HepG2 (cell line): Measurements from ENCODE around the gene ADSS2. TPM values are rescaled to one million over a fixed set of nuclear protein-coding genes. Genes with fewer than 3 reads are reported as not detected.

Experiments used
- ATAC-seq: fragments of 200-7000 bp; cut with Tn5 transposase; 3 replicates; pipeline ENCODE4 v1.9.1; 2020; ENCODE audit warnings: mild to moderate bottlenecking, moderate library complexity
- BruUV-seq: library from RNA; stranded (reverse); fragments of 400-500 nt; replicated peaks from 2 replicates; lab custom pipeline; 2021; lab: Mats Ljungman, UMichigan
- CTCF ChIA-PET: fragments of 300-600 bp; formaldehyde crosslinking; extraction: SDS; loops from one replicate; lab custom pipeline; 2021; ENCODE audit warnings: low total read pairs, inconsistent platforms, low intra/inter-chr PET ratio; lab: Yijun Ruan, JAX
- POLR2A ChIA-PET: fragments of 350-600 bp; sonication (Branson Sonifier 250); formaldehyde crosslinking; loops from one replicate; lab custom pipeline; 2020; ENCODE audit warnings: antibody characterized with exemption, inconsistent platforms; lab: Yijun Ruan, JAX
- DNase-seq: peaks from one replicate; pipeline ENCODE4 v3.0.0-alpha.2; 2015; ENCODE audit warnings: low spot score
- FAIRE-seq: peaks from 3 replicates; lab custom pipeline; 2011; peaks lifted over from hg19 to GRCh38; lab: Jason Lieb, UNC
- H2AFZ ChIP-seq: one replicate; pipeline ENCODE4 v1.6.1; 2011; ENCODE audit warnings: low read length, inconsistent platforms
- H3K27ac ChIP-seq: fragments of 300-600 bp; 3 replicates; pipeline ENCODE4 v1.8.0; 2011; ENCODE audit warnings: mixed run types, mild to moderate bottlenecking, mixed read lengths, low read length, inconsistent platforms; ENCODE audit not compliant: insufficient read depth; ENCODE audit errors: extremely low read length
- H3K27me3 ChIP-seq, 2 experiments: fragments of 200-600 bp in 1 of 2; 2 replicates in 1 of 2; 3 replicates in 1 of 2; pipeline versions ENCODE4 v1.6.0 to v1.8.0; 2011; ENCODE audit warnings: low read length in 2 of 2, mild to moderate bottlenecking in 2 of 2, moderate library complexity in 2 of 2, inconsistent platforms in 1 of 2; ENCODE audit not compliant: insufficient read depth in 2 of 2, control insufficient read depth in 1 of 2
- H3K36me3 ChIP-seq, 2 experiments: fragments of 200-600 bp in 1 of 2; replicated peaks in 1 of 2; 2 replicates in 1 of 2; 3 replicates in 1 of 2; pipeline versions ENCODE4 v1.5.1 to v1.8.0; 2011; ENCODE audit warnings: low read length in 2 of 2, inconsistent platforms in 1 of 2; ENCODE audit not compliant: insufficient read depth in 2 of 2, control insufficient read depth in 1 of 2
- H3K4me1 ChIP-seq: 2 replicates; pipeline ENCODE4 v1.5.1; 2012; ENCODE audit warnings: low read length, inconsistent platforms; ENCODE audit not compliant: insufficient read depth
- H3K4me2 ChIP-seq: 2 replicates; pipeline ENCODE4 v1.6.0; 2011; ENCODE audit warnings: low read depth, low read length, inconsistent platforms
- H3K4me3 ChIP-seq, 3 experiments: fragments of 200-600 bp in 1 of 3; sonication (generic), shearing (Covaris generic) in 1 of 3; replicated peaks in 1 of 3; 2 replicates each; pipeline ENCODE4 v1.5.1; 2011 to 2016; ENCODE audit warnings: low read length in 3 of 3, inconsistent platforms in 2 of 3, low read depth in 2 of 3, mild to moderate bottlenecking in 2 of 3, control low read depth in 1 of 3, mixed read lengths in 1 of 3; ENCODE audit not compliant: insufficient read depth in 1 of 3
- H3K79me2 ChIP-seq: one replicate; pipeline ENCODE4 v1.6.1; 2011; ENCODE audit warnings: low read length, inconsistent platforms; ENCODE audit not compliant: insufficient read depth
- H3K9ac ChIP-seq: 2 replicates; pipeline ENCODE4 v1.6.0; 2011; ENCODE audit warnings: mild to moderate bottlenecking, low read depth, low read length, inconsistent platforms; ENCODE audit not compliant: insufficient read depth
- H3K9me3 ChIP-seq: 2 replicates; pipeline ENCODE4 v1.5.1; 2012; ENCODE audit warnings: mild to moderate bottlenecking, low read length
- H4K20me1 ChIP-seq: 2 replicates; pipeline ENCODE4 v1.6.0; 2011; ENCODE audit warnings: inconsistent platforms, mild to moderate bottlenecking, low read length, moderate library complexity; ENCODE audit not compliant: insufficient read depth
- JUND ChIP-seq: sonication (generic); formaldehyde crosslinking; IDR thresholded peaks from 2 replicates; pipeline ENCODE4 v1.8.0; 2022; ENCODE audit warnings: mild to moderate bottlenecking, missing genetic modification reagents
- KLF12 ChIP-seq: sonication (generic); formaldehyde crosslinking; IDR thresholded peaks from 2 replicates; pipeline ENCODE4 v1.4.0; 2020; ENCODE audit warnings: missing genetic modification reagents, borderline replicate concordance
- KMT2A ChIP-seq: sonication (generic); formaldehyde crosslinking; IDR thresholded peaks from 2 replicates; pipeline ENCODE4 v1.4.0; 2020; ENCODE audit warnings: missing genetic modification reagents
- MEIS1 ChIP-seq: sonication (generic); formaldehyde crosslinking; IDR thresholded peaks from 2 replicates; pipeline ENCODE4 v1.9.0; 2021; ENCODE audit warnings: mild to moderate bottlenecking, missing genetic modification reagents, moderate library complexity, borderline replicate concordance
- MTA3 ChIP-seq: sonication (generic); formaldehyde crosslinking; IDR thresholded peaks from 2 replicates; pipeline ENCODE4 v1.4.0; 2020; ENCODE audit warnings: missing genetic modification reagents
- TAF15 ChIP-seq: fragments of 200-400 bp; formaldehyde crosslinking; IDR thresholded peaks from one replicate; pipeline ENCODE4 v1.6.1; 2018; ENCODE audit warnings: mild to moderate bottlenecking, low read depth, low read length; ENCODE audit not compliant: poor library complexity, severe bottlenecking
- ZKSCAN5 ChIP-seq: sonication (generic); formaldehyde crosslinking; IDR thresholded peaks from 2 replicates; pipeline ENCODE4 v1.5.1; 2020; ENCODE audit warnings: mild to moderate bottlenecking, missing genetic modification reagents
- ZNF224 ChIP-seq: sonication (generic); formaldehyde crosslinking; IDR thresholded peaks from 2 replicates; pipeline ENCODE4 v1.5.0; 2020; ENCODE audit warnings: mild to moderate bottlenecking, missing genetic modification reagents
- ZNF44 ChIP-seq: sonication (generic); formaldehyde crosslinking; IDR thresholded peaks from 2 replicates; pipeline ENCODE4 v1.5.1; 2020; ENCODE audit warnings: mild to moderate bottlenecking, missing genetic modification reagents
- ZNF496 ChIP-seq: sonication (generic); formaldehyde crosslinking; IDR thresholded peaks from 2 replicates; pipeline ENCODE4 v1.8.1; 2023; ENCODE audit warnings: mild to moderate bottlenecking, moderate library complexity, missing genetic modification reagents; ENCODE audit not compliant: insufficient replicate concordance
- ZNF839 ChIP-seq: sonication (generic); formaldehyde crosslinking; IDR thresholded peaks from 2 replicates; pipeline ENCODE4 v1.4.0; 2020; ENCODE audit warnings: missing genetic modification reagents, mild to moderate bottlenecking, borderline replicate concordance
- WGBS: methylation state at CpG from one replicate; pipeline ENCODE4 v1.1.6; 2017; ENCODE audit warnings: low lambda C conversion rate; 5-methylcytosine and 5-hydroxymethylcytosine counted together
- in situ Hi-C: cut with HindIII; loops from 2 replicates; pipeline ENCODE4 v1.10.0; 2017; ENCODE audit warnings: low pct_unique_long_range_greater_than_20kb; ENCODE audit not compliant: extremely low pct_ligation_motif_present
- intact Hi-C: fragments of 100-400 bp; cut with micrococcal nuclease; formaldehyde crosslinking; loops from one replicate; pipeline ENCODE4 v1.10.0; 2022; ENCODE audit not compliant: unreplicated experiment
- polyA plus RNA-seq, 8 experiments: library from polyadenylated mRNA; depleted of rRNA in 3 of 8; stranded (reverse) in 7 of 8; unstranded in 1 of 8; fragments of >200 nt; fragmentation: Illumina TruSeq in 4 of 8; extraction: Trizol in 4 of 8; gene quantifications; 2 replicates each; pipeline versions ENCODE4 v1.2.1 to v1.2.3, GENCODE V29; 2011 to 2016; ENCODE audit warnings: low read depth in 4 of 8, missing spikeins in 1 of 8, mixed read lengths in 1 of 8; ENCODE audit not compliant: insufficient read depth in 1 of 8
- total RNA-seq, 5 experiments: library from RNA; depleted of rRNA; stranded (reverse); fragments of >200 nt; fragmentation: Illumina TruSeq; extraction: Trizol; gene quantifications; 2 replicates each; pipeline ENCODE4 v1.2.3, GENCODE V29; 2016; ENCODE audit warnings: low read depth in 1 of 5
- TF ChIP-seq, protein P1 (sequence below): sonication (generic); formaldehyde crosslinking; IDR thresholded peaks from 2 replicates; pipeline ENCODE4 v1.5.1; 2020; ENCODE audit warnings: missing genetic modification reagents, mild to moderate bottlenecking, borderline replicate concordance
- TF ChIP-seq, protein P2 (sequence below), 2 experiments: sonication (generic) in 1 of 2; formaldehyde crosslinking in 1 of 2; IDR thresholded peaks; 2 replicates each; pipeline versions ENCODE4 v1.5.1 to v1.6.1; 2011 to 2020; ENCODE audit warnings: borderline replicate concordance in 1 of 2, low read depth in 1 of 2, low read length in 1 of 2, mild to moderate bottlenecking in 1 of 2, missing genetic modification reagents in 1 of 2, moderate library complexity in 1 of 2
- TF ChIP-seq, protein P3 (sequence below): sonication (generic); formaldehyde crosslinking; IDR thresholded peaks from 2 replicates; pipeline ENCODE4 v1.4.0; 2020; ENCODE audit warnings: missing genetic modification reagents, mild to moderate bottlenecking, borderline replicate concordance
- TF ChIP-seq, protein P4 (sequence below): IDR thresholded peaks from 2 replicates; pipeline ENCODE4 v1.6.1; 2012; ENCODE audit warnings: low read depth, low read length, improper control_type of control experiment

ADSS2 gene
- total and polyA plus RNA-seq, 2 of the 13 experiments (the other 11 are each of a cell fraction or from before 2014, with no cell fraction given): 15.1 to 43.4 TPM

DNA sequence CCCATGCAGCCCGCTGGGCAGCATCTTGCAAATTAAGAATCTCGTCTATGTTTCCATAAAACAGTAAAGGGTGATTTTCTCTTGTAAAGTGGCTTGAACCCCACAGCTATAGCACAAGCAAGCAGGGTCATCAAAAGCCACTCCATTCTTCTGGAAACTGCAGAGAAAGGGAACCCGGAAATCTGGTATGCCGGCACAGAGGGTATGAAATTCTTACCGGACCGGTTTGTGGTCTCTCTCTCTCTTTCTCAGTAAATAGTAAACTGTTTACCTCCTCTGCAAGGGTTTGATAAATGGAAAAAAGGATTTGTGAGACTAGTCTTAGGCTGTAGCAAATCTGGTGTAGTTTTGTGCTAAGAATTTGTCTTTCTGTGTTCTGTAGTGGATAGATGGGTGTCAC, 2.7 kb upstream of the ADSS2 start:
- H3K79me2 ChIP-seq: peaks cover 16% of the 10 kb centered on the region
- intact Hi-C loops: loop anchor here (10.0 kb wide), 3 partner anchors 130 to 400 kb away; partner anchors contain the start of genes COX20 and ZBTB18
- no peak overlapping the region for H2AFZ ChIP-seq
- BruUV-seq: no TSS peak
- ATAC-seq: no peak
- no peak overlapping the region for H3K4me2 ChIP-seq
- no peak overlapping the region for H3K4me3 ChIP-seq
- peaks cover 23% of the 10 kb centered on the region for H3K4me1 ChIP-seq
- POLR2A ChIA-PET: no interaction called here
- H3K9me3 ChIP-seq: no peaks in the 10 kb centered on the region; the same call in 1 of the 2 replicates
- H4K20me1 ChIP-seq: no peaks in the 10 kb centered on the region
- no peak overlapping the region for H3K9ac ChIP-seq
- in situ Hi-C loops: loop anchor here (10.0 kb wide), 1 partner anchor 200 kb away; the partner anchor contains the start of gene DESI2
- no peak for DNase-seq
- WGBS: 95% methylated on average over 6 of the region's 6 CpGs
- H3K27ac ChIP-seq: no peak overlapping the region
- H3K36me3 ChIP-seq: no peaks in the 10 kb centered on the region; a peak in 1 of 5 replicates
- CTCF ChIA-PET: no interaction called here
- FAIRE-seq: no peak
- H3K27me3 ChIP-seq: no peaks in the 10 kb centered on the region; a peak in 1 of 5 replicates
- no peak for TF ChIP-seq ZKSCAN5
- no peak for TF ChIP-seq TAF15
- TF ChIP-seq, protein P1, sequence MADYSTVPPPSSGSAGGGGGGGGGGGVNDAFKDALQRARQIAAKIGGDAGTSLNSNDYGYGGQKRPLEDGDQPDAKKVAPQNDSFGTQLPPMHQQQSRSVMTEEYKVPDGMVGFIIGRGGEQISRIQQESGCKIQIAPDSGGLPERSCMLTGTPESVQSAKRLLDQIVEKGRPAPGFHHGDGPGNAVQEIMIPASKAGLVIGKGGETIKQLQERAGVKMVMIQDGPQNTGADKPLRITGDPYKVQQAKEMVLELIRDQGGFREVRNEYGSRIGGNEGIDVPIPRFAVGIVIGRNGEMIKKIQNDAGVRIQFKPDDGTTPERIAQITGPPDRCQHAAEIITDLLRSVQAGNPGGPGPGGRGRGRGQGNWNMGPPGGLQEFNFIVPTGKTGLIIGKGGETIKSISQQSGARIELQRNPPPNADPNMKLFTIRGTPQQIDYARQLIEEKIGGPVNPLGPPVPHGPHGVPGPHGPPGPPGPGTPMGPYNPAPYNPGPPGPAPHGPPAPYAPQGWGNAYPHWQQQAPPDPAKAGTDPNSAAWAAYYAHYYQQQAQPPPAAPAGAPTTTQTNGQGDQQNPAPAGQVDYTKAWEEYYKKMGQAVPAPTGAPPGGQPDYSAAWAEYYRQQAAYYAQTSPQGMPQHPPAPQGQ (CRISPR knock-in tag): no peak
- no peak for TF ChIP-seq ZNF224 (CRISPR knock-in tag)
- TF ChIP-seq ZNF44 (CRISPR knock-in tag): no peak
- TF ChIP-seq MTA3 (CRISPR knock-in tag): no peak
- no peak for TF ChIP-seq JUND (CRISPR knock-in tag)
- no peak for TF ChIP-seq KLF12 (CRISPR knock-in tag)
- no peak for TF ChIP-seq ZNF496 (CRISPR knock-in tag)
- TF ChIP-seq, protein P2, sequence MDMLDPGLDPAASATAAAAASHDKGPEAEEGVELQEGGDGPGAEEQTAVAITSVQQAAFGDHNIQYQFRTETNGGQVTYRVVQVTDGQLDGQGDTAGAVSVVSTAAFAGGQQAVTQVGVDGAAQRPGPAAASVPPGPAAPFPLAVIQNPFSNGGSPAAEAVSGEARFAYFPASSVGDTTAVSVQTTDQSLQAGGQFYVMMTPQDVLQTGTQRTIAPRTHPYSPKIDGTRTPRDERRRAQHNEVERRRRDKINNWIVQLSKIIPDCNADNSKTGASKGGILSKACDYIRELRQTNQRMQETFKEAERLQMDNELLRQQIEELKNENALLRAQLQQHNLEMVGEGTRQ (IDR thresholded peaks at IDR 0.05; ENCODE audit: low read depth, low read length): no peak
- TF ChIP-seq, protein P2 (CRISPR knock-in tag; IDR thresholded peaks at IDR 0.05; ENCODE audit: borderline replicate concordance): no peak
- TF ChIP-seq, protein P3, sequence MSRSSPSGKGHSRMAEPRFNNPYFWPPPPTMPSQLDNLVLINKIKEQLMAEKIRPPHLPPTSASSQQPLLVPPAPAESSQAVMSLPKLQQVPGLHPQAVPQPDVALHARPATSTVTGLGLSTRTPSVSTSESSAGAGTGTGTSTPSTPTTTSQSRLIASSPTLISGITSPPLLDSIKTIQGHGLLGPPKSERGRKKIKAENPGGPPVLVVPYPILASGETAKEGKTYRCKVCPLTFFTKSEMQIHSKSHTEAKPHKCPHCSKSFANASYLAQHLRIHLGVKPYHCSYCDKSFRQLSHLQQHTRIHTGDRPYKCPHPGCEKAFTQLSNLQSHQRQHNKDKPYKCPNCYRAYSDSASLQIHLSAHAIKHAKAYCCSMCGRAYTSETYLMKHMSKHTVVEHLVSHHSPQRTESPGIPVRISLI: no peak
- TF ChIP-seq KMT2A (CRISPR knock-in tag): no peak
- TF ChIP-seq MEIS1 (CRISPR knock-in tag): no peak
- TF ChIP-seq, protein P4, sequence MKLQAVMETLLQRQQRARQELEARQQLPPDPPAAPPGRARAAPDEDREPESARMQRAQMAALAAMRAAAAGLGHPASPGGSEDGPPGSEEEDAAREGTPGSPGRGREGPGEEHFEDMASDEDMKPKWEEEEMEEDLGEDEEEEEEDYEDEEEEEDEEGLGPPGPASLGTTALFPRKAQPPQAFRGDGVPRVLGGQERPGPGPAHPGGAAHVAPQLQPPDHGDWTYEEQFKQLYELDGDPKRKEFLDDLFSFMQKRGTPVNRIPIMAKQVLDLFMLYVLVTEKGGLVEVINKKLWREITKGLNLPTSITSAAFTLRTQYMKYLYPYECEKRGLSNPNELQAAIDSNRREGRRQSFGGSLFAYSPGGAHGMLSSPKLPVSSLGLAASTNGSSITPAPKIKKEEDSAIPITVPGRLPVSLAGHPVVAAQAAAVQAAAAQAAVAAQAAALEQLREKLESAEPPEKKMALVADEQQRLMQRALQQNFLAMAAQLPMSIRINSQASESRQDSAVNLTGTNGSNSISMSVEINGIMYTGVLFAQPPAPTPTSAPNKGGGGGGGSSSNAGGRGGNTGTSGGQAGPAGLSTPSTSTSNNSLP: no peak
- TF ChIP-seq ZNF839 (CRISPR knock-in tag): no peak
